Prostate gland (tissue), 2 donors: Measurements from ENCODE around the gene SEMA7A.

Source experiments
- POLR2A ChIP-seq: fragments of 450-650 bp; IDR thresholded peaks from one replicate; pipeline ENCODE4 v1.6.1; 2016; ENCODE audit warnings: antibody characterized with exemption, mild to moderate bottlenecking
- TF ChIP-seq, protein P1 (sequence below), 4 experiments: fragments of 200-600 bp in 2 of 4; fragments of 450-650 bp in 2 of 4; sonication (generic) in 2 of 4; IDR thresholded peaks; 1 replicate in 3 of 4; 2 replicates in 1 of 4; pipeline ENCODE4 v1.5.1; 2016 to 2019; ENCODE audit warnings: antibody characterized with exemption in 4 of 4, mild to moderate bottlenecking in 2 of 4, moderate library complexity in 2 of 4

DNA sequence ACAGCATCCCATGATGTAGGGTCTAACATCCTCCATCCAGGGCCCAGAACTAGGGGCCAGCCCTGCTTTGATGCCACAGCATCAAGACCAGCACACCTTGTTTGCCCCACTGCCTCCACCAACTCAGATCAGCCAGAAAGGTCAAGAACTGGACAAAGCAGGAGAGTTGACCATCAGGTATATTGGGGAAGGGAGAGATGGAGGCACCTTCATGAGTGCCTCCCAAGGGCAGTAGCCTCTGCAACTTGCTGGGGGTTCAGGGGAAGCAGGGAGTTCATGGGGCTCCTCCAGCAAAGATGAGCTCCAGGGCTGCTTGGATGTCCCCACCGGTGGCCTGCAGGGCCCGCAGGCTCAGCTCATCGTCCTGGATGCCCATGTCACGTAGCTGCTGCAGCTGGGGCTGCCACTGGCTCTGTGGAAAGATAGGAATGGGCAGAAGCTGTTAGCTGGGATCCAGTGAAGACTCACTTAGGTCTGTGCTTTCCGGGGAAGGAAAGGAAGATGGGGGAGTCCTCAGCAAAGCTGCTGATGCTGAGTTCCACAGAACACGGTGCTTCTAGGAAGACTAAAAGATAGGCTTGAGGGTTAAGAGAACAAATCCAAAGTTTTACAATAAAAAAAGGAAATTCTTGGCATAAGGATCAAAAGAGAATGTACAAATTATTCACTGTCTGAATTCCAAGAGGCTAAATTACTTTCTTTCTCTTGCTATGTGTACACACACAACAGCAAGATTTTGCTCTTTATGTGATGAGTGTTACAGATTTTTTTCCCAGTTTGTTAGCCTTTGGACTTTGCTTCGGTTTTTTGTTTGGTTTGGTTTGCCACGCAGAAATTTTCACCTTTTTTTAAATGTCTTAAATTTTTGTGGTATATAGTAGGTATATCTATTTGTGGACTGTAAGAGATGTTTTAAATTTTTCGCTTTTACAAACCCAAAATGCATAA is 12.3 kb upstream of the SEMA7A start:
- TF ChIP-seq, protein P1, sequence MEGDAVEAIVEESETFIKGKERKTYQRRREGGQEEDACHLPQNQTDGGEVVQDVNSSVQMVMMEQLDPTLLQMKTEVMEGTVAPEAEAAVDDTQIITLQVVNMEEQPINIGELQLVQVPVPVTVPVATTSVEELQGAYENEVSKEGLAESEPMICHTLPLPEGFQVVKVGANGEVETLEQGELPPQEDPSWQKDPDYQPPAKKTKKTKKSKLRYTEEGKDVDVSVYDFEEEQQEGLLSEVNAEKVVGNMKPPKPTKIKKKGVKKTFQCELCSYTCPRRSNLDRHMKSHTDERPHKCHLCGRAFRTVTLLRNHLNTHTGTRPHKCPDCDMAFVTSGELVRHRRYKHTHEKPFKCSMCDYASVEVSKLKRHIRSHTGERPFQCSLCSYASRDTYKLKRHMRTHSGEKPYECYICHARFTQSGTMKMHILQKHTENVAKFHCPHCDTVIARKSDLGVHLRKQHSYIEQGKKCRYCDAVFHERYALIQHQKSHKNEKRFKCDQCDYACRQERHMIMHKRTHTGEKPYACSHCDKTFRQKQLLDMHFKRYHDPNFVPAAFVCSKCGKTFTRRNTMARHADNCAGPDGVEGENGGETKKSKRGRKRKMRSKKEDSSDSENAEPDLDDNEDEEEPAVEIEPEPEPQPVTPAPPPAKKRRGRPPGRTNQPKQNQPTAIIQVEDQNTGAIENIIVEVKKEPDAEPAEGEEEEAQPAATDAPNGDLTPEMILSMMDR (IDR thresholded peaks at IDR 0.05): no peak
- TF ChIP-seq POLR2A: no peak
